Measurements from ENCODE around the gene FAM180A.
"Not testable (repeated sequence)": the region's sequence is repeated elsewhere in the genome, so short reads cannot be mapped to it uniquely, and the experiment has no call there.

Gene FAM180A

DNA sequence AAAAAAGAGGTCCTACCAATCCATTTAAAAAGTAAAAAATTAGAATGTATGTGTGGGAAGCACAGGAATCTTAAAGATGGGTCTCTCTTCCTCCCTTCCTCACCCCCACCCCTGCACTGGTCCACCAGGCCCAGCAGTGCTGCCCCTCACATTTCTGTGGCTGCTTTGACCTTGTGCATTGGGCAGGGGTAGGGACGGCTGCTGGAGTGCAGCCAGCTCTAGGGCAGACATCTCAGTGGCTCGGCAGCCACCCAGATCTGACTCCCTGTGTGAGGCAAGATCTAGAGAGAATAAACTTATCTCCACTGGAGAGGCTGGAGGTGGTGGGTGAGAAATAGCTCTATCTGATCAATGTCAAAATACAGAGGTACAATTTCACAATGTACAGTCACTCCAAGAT, 6.7 kb downstream of the FAM180A start:
- no peak for DNase-seq (ENCODE audit: low spot score)

DNA sequence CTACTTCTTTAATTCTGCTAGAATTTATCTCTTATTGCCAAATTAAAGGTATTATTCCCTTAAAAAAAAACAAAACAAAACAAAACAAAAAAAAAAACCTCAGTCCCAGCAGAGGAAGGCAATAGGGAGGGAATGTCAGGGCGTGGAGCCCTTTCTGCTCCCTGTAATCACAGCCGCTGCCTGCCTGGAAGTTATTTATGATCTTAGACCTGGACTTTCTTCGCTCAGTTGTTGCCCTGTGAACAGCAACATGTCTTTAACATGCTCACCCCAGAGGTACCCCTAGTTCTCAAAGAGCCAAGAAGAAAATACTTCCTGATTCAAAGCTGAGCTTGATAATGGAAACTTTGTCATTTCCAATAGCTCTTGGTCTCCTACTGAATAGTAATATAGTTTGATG, 7.7 kb downstream of the FAM180A start:
- DNase-seq (ENCODE audit: low spot score), result no peak

DNA sequence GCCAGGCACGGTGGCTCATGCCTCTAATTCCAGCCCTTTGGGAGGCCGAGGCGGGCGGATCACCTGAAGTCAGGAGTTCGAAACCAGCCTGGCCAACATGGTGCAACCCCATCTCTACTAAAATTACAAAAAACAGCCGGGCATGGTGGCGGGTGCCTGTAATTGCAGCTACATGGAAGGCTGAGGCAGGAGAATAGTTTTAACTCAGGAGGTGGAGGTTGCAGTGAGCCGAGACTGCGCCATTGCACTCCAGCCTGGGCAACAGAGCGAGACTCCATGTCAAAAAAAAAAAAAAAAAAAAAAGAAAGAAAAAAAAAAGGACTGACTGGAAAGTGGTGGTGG, 11.3 kb downstream of the FAM180A start:
- not testable (repeated sequence) for DNase-seq (ENCODE audit: low spot score)

DNA sequence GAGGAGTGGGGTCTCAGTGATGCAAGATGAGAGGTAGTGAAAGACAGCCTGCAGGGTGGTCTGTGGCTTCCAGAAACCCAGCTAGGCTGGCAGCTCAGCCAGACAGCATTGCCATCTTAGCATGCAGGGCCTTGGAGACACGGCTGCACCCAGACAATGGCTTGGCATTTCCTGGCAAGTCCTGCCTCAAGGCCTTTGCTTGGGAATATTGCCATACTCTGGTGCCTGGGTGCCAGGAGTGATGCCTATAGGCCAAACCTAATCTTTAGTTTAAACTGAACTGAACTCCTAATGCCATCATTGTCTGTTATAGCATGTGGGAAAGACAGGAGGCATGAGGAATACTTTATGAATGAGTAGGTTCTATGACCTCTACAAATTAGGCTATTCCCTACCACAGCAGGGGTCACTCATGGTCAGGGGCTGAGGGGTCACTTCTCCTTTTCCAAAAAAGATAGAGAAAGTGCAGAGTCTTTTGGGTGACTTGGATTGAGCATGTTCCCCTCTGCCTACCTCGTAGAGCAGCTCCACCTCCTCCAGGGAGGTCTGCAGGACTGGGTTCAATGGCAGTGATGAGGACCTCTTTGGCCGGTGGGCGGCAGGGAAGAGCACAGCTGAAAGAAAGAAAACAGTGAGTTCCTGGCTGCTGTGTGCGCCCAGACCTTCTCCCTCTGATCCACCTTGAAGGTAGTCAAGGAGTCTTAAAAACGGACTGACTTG, 11.9 kb downstream of the FAM180A start:
- no peak for DNase-seq (ENCODE audit: low spot score)

GRCh38 chr7:135734343-135734689, 14.3 kb downstream of the FAM180A start:
- DNase-seq (ENCODE audit: low spot score), result no peak

- DNase-seq (ENCODE audit: low spot score), result no peak
Measured at GRCh38 chr7:135733603-135734342, 14.8 kb downstream of the FAM180A start.

DNA sequence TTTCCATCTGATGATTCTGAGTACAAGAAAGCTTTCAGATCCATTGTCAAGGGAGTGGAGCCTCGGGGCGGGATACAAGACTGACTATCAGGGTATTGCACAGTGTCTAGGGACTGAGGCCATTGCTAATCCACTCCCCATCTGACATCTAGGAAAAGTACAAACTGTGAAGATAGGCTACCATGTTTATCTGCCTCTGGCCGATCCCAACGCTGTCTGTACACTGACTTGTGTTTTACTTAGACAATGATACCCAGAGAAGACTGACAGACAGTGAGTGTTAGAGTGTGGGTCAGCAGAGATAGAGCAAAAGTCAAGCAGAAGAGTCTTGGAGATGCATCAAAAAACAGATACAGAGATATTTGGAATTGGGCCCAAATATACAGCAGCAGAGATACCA, 17.5 kb downstream of the FAM180A start:
- no peak for DNase-seq (ENCODE audit: low spot score)

DNA sequence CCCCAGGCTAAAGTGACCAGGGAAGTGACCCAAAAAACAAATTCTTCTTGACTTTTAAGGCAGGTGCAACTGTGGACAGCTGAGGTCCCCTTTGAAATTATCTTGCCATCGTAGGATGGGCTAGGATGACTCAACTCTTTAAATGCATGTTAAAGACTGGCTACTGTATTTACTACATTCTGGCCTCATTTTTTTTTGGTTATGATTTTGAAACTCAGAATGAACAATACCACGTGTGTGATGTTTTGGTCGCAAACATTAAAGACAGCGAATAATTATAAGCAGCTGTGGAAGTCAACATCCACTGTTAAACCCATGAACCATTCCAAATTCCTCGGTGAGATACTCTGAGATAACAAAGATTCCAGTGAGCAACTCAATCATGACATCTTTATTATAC, 19.4 kb downstream of the FAM180A start:
- DNase-seq (ENCODE audit: low spot score), result no peak

- DNase-seq (ENCODE audit: low spot score), result no peak
Measured at GRCh38 chr7:135728136-135728669, 20.4 kb downstream of the FAM180A start, which contains the start of gene SLC13A4. Gene SLC13A4 (minus strand): TSS chr7:135728186. CDS start chr7:135727496, 690 bp downstream.

DNA sequence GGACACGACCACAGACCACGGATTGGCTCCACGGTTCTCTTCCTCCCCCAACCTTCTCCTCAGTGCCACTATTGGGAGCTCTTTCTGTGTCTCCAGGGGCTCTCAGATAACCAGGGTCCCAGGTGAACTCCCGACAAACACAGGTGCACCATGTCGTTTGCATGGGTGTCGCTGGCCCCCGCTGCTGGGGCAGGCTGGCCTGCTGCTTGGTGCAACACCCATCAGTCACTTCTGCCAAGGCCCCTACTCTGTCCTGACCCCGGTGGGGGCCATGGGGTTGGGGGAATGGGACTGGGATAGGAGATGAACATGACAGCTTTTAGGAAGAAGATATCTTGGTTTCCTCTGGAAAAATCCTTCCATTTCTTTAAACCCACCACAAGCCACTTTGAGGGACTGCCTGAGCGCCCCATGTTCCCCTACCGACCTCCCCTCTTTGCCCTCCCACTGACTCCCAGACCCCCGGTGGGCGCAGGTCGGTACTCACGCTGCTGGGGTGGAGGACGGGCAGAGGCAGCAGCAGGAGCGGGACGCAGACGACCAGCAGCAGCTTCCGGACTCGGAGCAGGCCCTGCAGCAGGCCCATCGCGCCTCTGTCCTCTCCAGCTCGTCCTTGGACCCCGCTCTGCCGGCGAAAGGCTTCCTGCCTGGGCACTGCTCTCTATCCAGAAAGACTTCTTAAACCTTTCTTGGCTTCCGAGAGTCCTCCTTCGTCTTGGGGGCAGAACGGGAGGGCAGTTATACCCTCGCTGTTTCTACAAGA, 21.5 kb downstream of the FAM180A start:
- DNase-seq (ENCODE audit: low spot score), result no peak

GRCh38 chr7:135726276-135726788, 22.3 kb downstream of the FAM180A start:
- DNase-seq (ENCODE audit: low spot score), result no peak

DNA sequence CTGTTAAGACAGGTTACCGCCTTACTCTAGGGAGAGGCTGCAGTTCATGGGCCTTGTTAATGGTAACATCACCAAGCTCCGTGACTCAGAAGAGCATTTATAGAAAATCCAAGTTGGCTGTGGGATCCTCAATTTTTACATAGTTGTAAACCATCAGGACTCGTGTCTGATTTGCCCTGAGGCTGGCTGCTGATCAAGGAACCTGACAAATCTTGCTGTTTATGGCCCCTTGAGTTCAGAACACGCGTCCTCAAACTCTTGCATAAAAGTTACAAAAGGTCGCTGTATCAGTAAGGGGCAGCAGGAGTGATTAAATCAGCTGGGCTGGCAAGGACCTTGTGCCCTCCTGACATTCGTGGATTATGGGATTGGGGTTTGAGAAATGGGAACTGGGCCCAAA, 25.2 kb downstream of the FAM180A start:
- DNase-seq (ENCODE audit: low spot score), result no peak

GRCh38 chr7:135721198-135721820, 27.3 kb downstream of the FAM180A start:
- DNase-seq (ENCODE audit: low spot score), result no peak

- no peak for DNase-seq (ENCODE audit: low spot score)
Measured at GRCh38 chr7:135719688-135720087, 28.9 kb downstream of the FAM180A start.

- no peak for DNase-seq (ENCODE audit: low spot score)
Measured at GRCh38 chr7:135718794-135719437, 29.7 kb downstream of the FAM180A start.

- DNase-seq (ENCODE audit: low spot score), result no peak
Measured at GRCh38 chr7:135718219-135718618, 30.4 kb downstream of the FAM180A start.

GRCh38 chr7:135717693-135718092, 30.9 kb downstream of the FAM180A start:
- no peak for DNase-seq (ENCODE audit: low spot score)

GRCh38 chr7:135716677-135717238, 31.9 kb downstream of the FAM180A start:
- no peak for DNase-seq (ENCODE audit: low spot score)

DNA sequence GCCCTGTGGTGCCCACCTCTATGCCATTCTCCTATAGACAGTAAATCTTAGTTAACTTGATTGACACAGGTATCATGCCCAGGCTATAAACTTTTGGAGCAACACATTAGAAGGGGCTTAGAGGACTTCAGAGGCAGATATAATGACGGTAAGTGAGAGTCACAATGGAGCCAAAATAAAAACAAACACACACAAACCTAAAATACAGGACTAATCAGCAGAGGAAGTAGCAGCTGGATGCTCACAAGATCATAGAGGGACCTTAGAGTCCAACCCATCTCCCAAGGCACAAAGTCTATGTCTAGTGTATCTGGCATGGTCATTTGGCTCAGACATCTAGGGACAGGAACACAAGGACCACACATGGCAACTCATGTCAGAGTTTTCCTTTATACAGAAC, 32.9 kb downstream of the FAM180A start:
- no peak for DNase-seq (ENCODE audit: low spot score)

- no peak for DNase-seq (ENCODE audit: low spot score)
Measured at GRCh38 chr7:135715055-135715522, 33.5 kb downstream of the FAM180A start.

- DNase-seq (ENCODE audit: low spot score), result no peak
Measured at GRCh38 chr7:135714534-135715009, 34.0 kb downstream of the FAM180A start.
